Large intestine (tissue), 3 donors: ENCODE data around the gene NMRK2. TPM values are rescaled to one million over a fixed set of nuclear protein-coding genes. Genes with fewer than 3 reads are reported as not detected.
"Not testable (repeated sequence)": the region's sequence is repeated elsewhere in the genome, so short reads cannot be mapped to it uniquely, and the experiment has no call there.

Experiments used
- DNase-seq, 2 donors: peaks; one replicate each; pipeline versions ENCODE4 v3.0.0 to v3.0.0-alpha.2; 2013
- H3K27ac ChIP-seq: one replicate; pipeline ENCODE4 v1.5.1; 2013; ENCODE audit warnings: low read length
- H3K27me3 ChIP-seq: 2 replicates; pipeline ENCODE4 v1.6.1; 2013; ENCODE audit warnings: low read length; ENCODE audit not compliant: control insufficient read depth, insufficient read depth
- H3K36me3 ChIP-seq: 2 replicates; pipeline ENCODE4 v1.6.1; 2013; ENCODE audit warnings: low read length; ENCODE audit not compliant: control insufficient read depth, insufficient read depth
- H3K4me1 ChIP-seq: one replicate; pipeline ENCODE4 v1.6.1; 2013; ENCODE audit warnings: low read length; ENCODE audit not compliant: control insufficient read depth, insufficient read depth
- H3K4me3 ChIP-seq: one replicate; pipeline ENCODE4 v1.5.1; 2013; ENCODE audit warnings: low read length
- H3K9me3 ChIP-seq: one replicate; pipeline ENCODE4 v1.6.1; 2013; ENCODE audit warnings: mild to moderate bottlenecking, low read depth, low read length, moderate library complexity; ENCODE audit not compliant: control insufficient read depth
- WGBS: methylation state at CpG from one replicate; pipeline ENCODE4 v1.1.5; 2013; ENCODE audit warnings: low lambda C conversion rate; ENCODE audit not compliant: insufficient coverage; 5-methylcytosine and 5-hydroxymethylcytosine counted together
- polyA plus RNA-seq: library from polyadenylated mRNA; unstranded; fragments of 120-200 nt; gene quantifications from one replicate; pipeline ENCODE4 v1.2.1, GENCODE V29; 2013

Gene NMRK2
- polyA plus RNA-seq, 1 donor: 0.43 TPM

GRCh38 chr19:3936506-3937442 lies 3.9 kb downstream of the NMRK2 start:
- WGBS: no CpG with 5 or more reads among the region's 29 CpGs
- no peak for DNase-seq
- Histone ChIP-seq H3K27ac (no peak overlapping the region), H3K9me3 (peaks cover 10% of the 10 kb centered on the region), H3K36me3 (no peaks in the 10 kb centered on the region), H3K27me3 (peaks cover 33% of the 10 kb centered on the region), H3K4me3 (no peak overlapping the region), H3K4me1 (no peaks in the 10 kb centered on the region)

GRCh38 chr19:3938300-3938950 lies 5.6 kb downstream of the NMRK2 start:
- H3K27ac ChIP-seq, H3K36me3 ChIP-seq: not testable (repeated sequence)
- WGBS: no CpG with 5 or more reads among the region's 22 CpGs

GRCh38 chr19:3942790-3943409 lies 10.0 kb downstream of the NMRK2 start:
- Histone ChIP-seq H3K9me3 (peaks cover 4% of the 10 kb centered on the region), H3K4me1 (no peaks in the 10 kb centered on the region), H3K27ac (no peak overlapping the region), H3K36me3 (no peaks in the 10 kb centered on the region), H3K27me3 (no peaks in the 10 kb centered on the region), H3K4me3 (no peak overlapping the region)
- DNase-seq: no peak
- WGBS: no CpG with 5 or more reads among the region's 8 CpGs

More at GRCh38 chr19:3938300-3938950, 5.6 kb downstream of the NMRK2 start:
- H3K27me3 ChIP-seq: peaks cover 21% of the 10 kb centered on the region
- not testable (repeated sequence) for H3K4me1 ChIP-seq, H3K4me3 ChIP-seq, H3K9me3 ChIP-seq, DNase-seq

GRCh38 chr19:3944018-3944721 lies 11.3 kb downstream of the NMRK2 start:
- DNase-seq: no peak
- Histone ChIP-seq H3K4me1 (no peaks in the 10 kb centered on the region), H3K27ac (no peak overlapping the region), H3K27me3 (no peaks in the 10 kb centered on the region), H3K9me3 (no peaks in the 10 kb centered on the region), H3K4me3 (no peak overlapping the region), H3K36me3 (no peaks in the 10 kb centered on the region)
- no CpG with 5 or more reads among the region's 11 CpGs for WGBS

- WGBS: no CpG with 5 or more reads among the region's 2 CpGs
- Histone ChIP-seq H3K4me1 (no peaks in the 10 kb centered on the region), H3K27me3 (no peaks in the 10 kb centered on the region), H3K4me3 (no peak overlapping the region), H3K36me3 (no peaks in the 10 kb centered on the region), H3K9me3 (no peaks in the 10 kb centered on the region), H3K27ac (no peak overlapping the region)
- DNase-seq: no peak
These were observed 13.0 kb downstream of the NMRK2 start for GRCh38 chr19:3945838-3946237.

GRCh38 chr19:3947316-3947933 lies 14.6 kb downstream of the NMRK2 start:
- no CpG with 5 or more reads among the region's 15 CpGs for WGBS
- not testable (repeated sequence) for H3K27ac ChIP-seq, H3K9me3 ChIP-seq, H3K4me1 ChIP-seq, H3K4me3 ChIP-seq, H3K36me3 ChIP-seq, H3K27me3 ChIP-seq, DNase-seq

- no peak overlapping the region for H3K4me3 ChIP-seq
- H3K9me3 ChIP-seq: no peaks in the 10 kb centered on the region
- H3K4me1 ChIP-seq: no peaks in the 10 kb centered on the region
- no CpG with 5 or more reads among the region's 11 CpGs for WGBS
- no peak for DNase-seq
- no peaks in the 10 kb centered on the region for H3K36me3 ChIP-seq
- no peaks in the 10 kb centered on the region for H3K27me3 ChIP-seq
- no peak overlapping the region for H3K27ac ChIP-seq
These were observed 16.4 kb downstream of the NMRK2 start for GRCh38 chr19:3949294-3949693.

GRCh38 chr19:3949997-3950859 lies 17.4 kb downstream of the NMRK2 start:
- WGBS: no CpG with 5 or more reads among the region's 20 CpGs
- no peak overlapping the region for H3K4me3 ChIP-seq
- DNase-seq: no peak
- no peaks in the 10 kb centered on the region for H3K27me3 ChIP-seq
- no peaks in the 10 kb centered on the region for H3K9me3 ChIP-seq
- no peaks in the 10 kb centered on the region for H3K4me1 ChIP-seq
- H3K36me3 ChIP-seq: no peaks in the 10 kb centered on the region
- H3K27ac ChIP-seq: no peak overlapping the region
